RPMI7951 (cell line): Measurements from ENCODE around the gene ITPA. TPM values are rescaled to one million over a fixed set of nuclear protein-coding genes. Genes with fewer than 3 reads are reported as not detected.

Experiments
- DNase-seq: peaks from one replicate; pipeline ENCODE4 v3.0.0-alpha.2; 2012; ENCODE audit warnings: low read depth
- total RNA-seq: library from RNA; depleted of rRNA; stranded (reverse); fragments of >200 nt; shearing (Covaris generic); gene quantifications from 2 replicates; pipeline ENCODE4 v1.2.3, GENCODE V29; 2014

ITPA gene
- total RNA-seq, 1 experiment from 2014 or later: 112 TPM

DNA sequence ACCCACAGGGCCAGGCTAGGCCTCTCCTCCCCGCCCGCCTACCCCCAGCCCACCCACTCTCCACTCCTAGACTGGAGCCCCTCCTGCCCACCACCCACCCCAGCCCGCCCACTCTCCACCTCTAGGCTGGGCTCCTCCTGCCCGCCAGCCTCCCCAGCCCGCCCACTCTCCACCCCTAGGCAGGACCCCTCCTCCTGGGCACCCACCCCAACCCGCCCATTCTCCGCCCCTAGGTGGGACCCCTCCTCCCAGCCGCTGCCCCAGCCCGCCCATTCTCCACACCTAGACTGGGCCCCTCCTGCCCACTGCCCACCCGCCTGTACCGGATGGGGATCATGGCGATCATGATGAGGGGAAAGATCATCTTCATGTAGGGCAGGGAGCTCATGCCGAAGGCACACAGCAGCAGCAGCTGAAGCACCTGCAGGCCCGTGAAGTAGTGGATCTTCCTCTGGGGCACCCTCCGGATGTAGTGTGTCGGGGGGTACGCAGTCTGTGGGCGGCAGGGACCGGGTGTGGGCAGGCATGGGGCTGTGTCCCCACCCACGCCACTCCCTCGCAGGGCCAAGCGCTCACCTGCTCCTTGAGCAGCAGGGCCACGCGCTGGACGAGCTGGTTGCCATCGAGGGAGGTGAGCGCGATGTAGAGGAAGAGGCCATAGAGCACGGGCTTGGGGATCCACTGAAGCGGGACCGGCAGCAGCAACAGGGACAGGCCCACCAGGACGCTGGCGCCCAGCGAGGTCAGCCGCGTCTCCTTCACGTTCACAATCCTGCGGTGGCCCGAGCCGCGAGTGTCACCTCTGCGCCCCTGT lies 18.8 kb downstream of the ITPA start:
- no peak for DNase-seq

GRCh38 chr20:3228750-3229032 lies 19.4 kb downstream of the ITPA start:
- no peak for DNase-seq

DNA sequence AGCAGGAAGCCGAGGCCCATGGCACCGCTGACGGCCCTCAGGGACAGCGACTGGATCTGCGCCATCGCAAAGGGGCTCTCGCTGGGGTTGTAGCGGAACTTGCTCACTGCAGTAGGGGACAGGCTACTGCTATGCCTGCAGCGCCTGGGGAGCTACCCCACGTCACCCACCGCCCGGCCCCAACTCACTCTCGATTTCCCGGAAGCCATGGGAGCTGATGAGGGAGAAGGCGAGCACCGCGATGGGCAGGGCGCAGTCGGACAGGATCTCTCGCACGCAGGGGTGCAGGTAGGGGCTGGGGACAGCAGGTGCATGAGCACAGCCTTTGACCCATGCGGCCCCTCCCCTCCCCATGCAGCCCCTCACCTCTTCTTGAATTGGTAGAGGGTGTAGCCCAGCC lies 19.9 kb downstream of the ITPA start:
- no peak for DNase-seq

DNA sequence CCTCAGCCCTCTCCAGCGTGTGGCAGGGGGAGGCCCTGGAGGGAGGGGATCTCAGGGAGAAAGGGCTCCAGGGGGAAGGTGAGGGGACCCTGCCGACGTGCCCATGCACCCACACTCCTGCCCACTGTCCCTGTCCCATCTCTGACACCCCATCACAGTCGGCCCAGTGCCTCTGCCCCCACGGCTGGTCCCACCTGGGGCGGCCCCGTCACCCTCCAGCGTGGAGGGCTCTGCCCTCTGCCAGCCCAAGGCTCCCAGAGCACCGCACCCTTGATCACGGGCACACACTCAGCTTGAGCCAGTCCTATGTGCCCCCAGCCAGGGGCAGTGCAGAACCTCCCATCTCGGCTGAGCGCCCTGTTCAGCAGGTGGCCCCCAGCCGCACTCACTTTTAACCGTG lies 20.5 kb downstream of the ITPA start:
- no peak for DNase-seq

DNA sequence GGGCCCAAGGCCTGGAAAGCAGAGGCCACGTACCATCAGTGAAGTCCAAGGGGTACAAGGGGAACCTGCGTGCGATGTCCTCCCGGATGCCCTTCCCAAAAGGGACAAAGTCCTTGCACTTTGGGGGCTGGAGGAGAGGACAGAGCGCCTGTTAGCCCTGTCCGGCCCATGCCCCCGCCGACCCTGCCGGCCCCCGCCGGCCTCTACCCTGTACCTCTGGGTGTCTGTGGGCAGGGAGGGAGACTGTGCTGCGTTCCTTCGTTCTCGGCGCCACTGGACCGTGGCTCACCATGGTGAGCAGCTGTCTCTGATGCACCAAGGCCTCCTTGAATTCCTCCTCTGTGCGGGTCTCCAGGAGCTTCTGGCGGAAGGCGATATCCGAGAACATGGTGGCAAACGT lies 21.8 kb downstream of the ITPA start:
- DNase-seq: no peak

- no peak for DNase-seq
Measured at GRCh38 chr20:3231889-3232588, 22.7 kb downstream of the ITPA start.

DNA sequence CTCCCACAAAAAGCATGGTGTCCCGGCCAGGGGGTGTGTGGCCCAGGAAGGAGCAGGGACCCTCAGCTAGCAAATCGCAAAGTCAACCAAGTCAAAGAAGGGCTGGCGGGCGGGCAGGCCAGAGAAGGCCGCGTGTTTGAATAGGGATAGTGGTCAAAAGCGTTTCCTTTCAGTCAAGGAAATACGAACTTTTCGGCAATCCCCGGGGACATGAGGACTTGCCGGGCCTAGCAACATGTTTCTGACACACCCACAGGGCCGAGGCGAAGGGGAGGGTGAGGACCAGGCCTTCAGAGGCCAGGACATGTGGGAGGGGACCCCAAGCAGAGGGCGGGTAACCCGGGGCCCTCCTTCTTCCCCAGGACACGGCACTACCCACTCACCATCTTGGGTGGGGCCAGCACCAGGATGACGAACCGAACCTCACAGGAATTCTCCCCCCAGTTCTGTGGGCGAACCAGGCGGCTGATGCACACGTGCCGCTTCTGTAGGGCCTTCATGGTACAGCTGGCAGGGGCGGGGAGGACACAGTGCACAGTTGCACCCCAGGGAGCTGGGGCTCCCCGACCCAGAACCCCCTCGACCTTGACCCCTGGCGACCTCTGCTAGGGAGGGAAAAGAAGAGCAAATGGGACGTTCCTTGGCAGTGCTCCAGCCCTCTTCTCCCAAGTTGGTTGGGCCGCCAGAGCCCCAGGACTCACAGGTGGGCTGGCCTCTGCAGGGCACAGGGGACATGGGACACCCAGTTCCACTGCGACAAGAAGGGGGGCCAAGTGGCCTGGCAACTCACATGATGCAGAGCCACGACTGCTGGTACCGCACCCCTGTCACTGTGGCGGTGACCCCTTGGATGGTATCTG lies 24.1 kb downstream of the ITPA start:
- no peak for DNase-seq

- no peak for DNase-seq
Measured at GRCh38 chr20:3233991-3234498, 24.7 kb downstream of the ITPA start.

GRCh38 chr20:3235666-3236324 lies 26.5 kb downstream of the ITPA start:
- DNase-seq: peak; percentile 65

DNA sequence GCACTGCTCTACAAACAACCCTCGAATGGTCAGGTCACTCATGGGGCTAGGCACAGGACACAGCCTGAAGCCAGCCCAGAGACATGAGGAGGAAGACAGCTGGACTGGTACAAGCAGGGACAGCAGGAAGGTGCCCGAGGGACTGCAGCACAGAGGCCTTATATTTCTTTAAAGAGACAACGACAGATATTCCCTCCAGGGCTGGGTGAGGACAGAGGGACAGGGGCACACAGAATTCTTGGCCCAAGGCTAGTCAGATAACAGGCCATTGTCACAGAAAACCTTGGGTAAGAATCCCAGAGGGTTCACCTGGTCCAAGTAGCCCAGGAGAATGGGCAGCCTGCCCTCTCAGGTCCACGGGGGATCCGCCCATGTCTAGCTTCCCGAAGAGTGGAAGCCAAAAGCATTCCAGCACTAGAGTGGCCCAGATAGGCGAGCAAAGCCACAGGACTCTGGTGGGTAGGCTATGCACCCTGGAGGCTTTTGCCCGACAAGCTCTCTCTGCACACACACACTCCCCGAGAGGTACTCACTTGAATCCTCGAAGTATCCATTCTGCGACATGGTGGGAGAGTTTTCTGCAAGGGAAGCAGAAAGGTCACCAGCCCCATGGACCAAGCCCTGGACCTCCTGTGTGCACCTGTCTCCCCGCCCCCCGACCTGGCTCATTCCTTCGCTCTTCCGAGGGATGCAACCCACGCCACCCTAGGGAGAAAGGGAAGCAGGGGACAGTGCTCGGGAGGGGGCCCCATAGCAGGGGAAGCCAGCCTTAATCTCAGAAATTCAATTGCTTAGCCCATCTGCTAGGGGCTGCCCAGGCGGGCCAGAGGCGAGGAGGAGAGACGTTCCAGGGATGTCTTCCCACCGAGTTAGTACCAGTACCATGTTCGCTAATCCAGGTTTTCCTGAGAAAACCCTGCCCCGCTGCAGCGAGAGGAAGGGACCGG lies 28.0 kb downstream of the ITPA start:
- DNase-seq: no peak

DNA sequence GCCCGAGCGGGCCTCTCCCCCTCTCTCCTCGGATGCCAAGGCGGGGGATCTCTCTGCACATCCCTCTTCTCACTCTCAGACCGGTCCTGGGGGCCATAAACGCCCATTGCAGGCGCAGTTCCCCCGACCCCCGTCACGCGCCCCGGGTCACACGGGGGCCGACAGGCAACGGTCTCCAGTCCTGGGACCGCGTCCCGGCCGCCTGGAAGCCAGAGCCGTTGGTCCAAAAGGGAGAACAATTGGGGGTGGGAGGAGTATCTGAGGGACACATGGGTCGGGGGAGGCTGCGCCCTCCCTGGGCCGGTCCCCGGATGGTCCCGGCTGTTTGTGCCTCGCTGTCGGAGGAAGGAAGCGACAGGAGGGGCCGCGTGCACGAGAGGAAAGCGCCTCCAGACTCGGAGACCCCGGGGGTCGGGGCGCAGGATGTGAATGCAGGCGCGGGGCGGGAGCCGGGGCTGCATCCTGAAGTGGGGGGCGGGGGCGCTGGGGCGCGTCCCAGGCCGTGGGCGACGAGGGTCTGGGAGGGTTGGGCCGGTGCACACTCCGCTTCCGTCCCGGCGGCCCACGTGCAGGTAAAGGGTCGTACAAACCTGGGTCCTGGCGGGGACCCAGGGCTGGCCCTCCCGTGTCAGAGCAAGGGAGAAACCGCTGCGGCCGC lies 28.8 kb downstream of the ITPA start:
- no peak for DNase-seq

GRCh38 chr20:3238616-3239025 lies 29.3 kb downstream of the ITPA start:
- peak; percentile 46 for DNase-seq

GRCh38 chr20:3239026-3239866 lies 29.9 kb downstream of the ITPA start, which contains the start of gene SLC4A11:
Gene SLC4A11, minus strand, starts transcription at chr20:3239190. Its CDS starts 53 bp downstream, at chr20:3239137.
- DNase-seq: peak; percentile 68

GRCh38 chr20:3239867-3240775 lies 30.8 kb downstream of the ITPA start:
- no peak for DNase-seq

GRCh38 chr20:3240776-3241363 lies 31.6 kb downstream of the ITPA start:
- no peak for DNase-seq

GRCh38 chr20:3242172-3242692 lies 32.9 kb downstream of the ITPA start:
- no peak for DNase-seq

DNA sequence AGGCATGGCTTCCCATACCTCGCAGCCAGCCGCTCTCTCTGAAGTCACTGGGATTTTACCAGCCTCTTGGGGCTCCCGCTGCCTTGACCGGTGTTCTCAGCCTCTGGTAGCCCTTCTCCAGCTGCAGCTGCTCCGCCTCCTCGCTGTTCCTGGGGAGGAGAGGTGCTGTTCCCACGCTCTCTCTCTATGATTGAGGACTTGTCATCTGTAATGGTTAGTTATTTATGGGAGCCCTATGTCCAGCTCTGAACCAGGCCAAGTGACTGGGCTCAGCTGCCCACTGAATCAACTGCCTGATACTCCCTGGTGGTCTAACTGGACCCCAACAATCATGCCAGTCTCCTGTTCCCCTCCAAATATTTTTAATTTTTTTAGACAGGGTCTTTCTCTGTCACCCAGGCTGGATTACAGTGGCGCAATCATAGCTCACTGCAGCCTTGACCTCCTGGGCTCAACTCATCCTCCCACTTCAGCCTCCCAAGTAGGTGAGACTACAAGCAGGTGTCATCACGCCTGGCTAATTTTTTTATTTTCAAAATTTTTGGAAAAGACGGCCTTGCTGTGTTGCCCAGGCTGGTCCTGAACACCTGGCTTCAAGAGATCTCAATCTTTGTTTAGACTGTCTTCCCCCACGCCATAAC lies 34.5 kb downstream of the ITPA start:
- DNase-seq: no peak
